Right kidney (tissue), 1 donor: ENCODE data around the gene TCEA2.
A peak's percentile ranks its signal among the peaks of the same experiment; 100 is the strongest.

Source experiments
- DNase-seq: peaks from one replicate; pipeline ENCODE4 v3.0.0-alpha.2; 2016

The TCEA2 gene

GRCh38 chr20:64048402-64049044 is 14.5 kb upstream of the TCEA2 start:
- DNase-seq, result peak; percentile 67

- DNase-seq, result no peak
Measured at GRCh38 chr20:64049060-64049877, 13.7 kb upstream of the TCEA2 start, which contains the start of gene SOX18. SOX18 (minus strand) TSS chr20:64049639; CDS start chr20:64049516, 123 bp downstream.

- no peak for DNase-seq
Measured at GRCh38 chr20:64049878-64050260, 13.1 kb upstream of the TCEA2 start.

GRCh38 chr20:64050261-64051032 is 12.6 kb upstream of the TCEA2 start:
- no peak for DNase-seq

- peak; percentile 13 for DNase-seq
Measured at GRCh38 chr20:64051033-64051452, 12.0 kb upstream of the TCEA2 start.

- peak; percentile 9 for DNase-seq
Measured at GRCh38 chr20:64051561-64052325, 11.3 kb upstream of the TCEA2 start.

GRCh38 chr20:64052326-64052722 is 10.7 kb upstream of the TCEA2 start:
- no peak for DNase-seq

- DNase-seq, result no peak
Measured at GRCh38 chr20:64052987-64053840, 9.8 kb upstream of the TCEA2 start.

- DNase-seq, result peak; percentile 55
Measured at GRCh38 chr20:64053841-64054661, 8.9 kb upstream of the TCEA2 start.

- no peak for DNase-seq
Measured at GRCh38 chr20:64055396-64055892, 7.6 kb upstream of the TCEA2 start.

GRCh38 chr20:64055893-64056638 is 6.9 kb upstream of the TCEA2 start:
- no peak for DNase-seq

- DNase-seq, result no peak
Measured at GRCh38 chr20:64056639-64056888, 6.4 kb upstream of the TCEA2 start.

GRCh38 chr20:64056889-64057627 is 5.9 kb upstream of the TCEA2 start:
- DNase-seq, result no peak

- peak; percentile 70 for DNase-seq
Measured at GRCh38 chr20:64057628-64058498, 5.1 kb upstream of the TCEA2 start.

- DNase-seq, result no peak
Measured at GRCh38 chr20:64058536-64058935, 4.5 kb upstream of the TCEA2 start.

- no peak for DNase-seq
Measured at GRCh38 chr20:64062276-64062595, 762 bp upstream of the TCEA2 start.

- peak; percentile 72 for DNase-seq
Measured at GRCh38 chr20:64063389-64064144, 569 bp downstream of the TCEA2 start.
